IPS DF 4.7 (cell line): ENCODE measurements around the gene DRC7.

Experiments
- DNase-seq: peaks from one replicate; pipeline ENCODE4 v3.0.0-alpha.2; 2013; ENCODE audit warnings: low spot score; ENCODE audit errors: extremely low read depth

Gene DRC7, protein sequence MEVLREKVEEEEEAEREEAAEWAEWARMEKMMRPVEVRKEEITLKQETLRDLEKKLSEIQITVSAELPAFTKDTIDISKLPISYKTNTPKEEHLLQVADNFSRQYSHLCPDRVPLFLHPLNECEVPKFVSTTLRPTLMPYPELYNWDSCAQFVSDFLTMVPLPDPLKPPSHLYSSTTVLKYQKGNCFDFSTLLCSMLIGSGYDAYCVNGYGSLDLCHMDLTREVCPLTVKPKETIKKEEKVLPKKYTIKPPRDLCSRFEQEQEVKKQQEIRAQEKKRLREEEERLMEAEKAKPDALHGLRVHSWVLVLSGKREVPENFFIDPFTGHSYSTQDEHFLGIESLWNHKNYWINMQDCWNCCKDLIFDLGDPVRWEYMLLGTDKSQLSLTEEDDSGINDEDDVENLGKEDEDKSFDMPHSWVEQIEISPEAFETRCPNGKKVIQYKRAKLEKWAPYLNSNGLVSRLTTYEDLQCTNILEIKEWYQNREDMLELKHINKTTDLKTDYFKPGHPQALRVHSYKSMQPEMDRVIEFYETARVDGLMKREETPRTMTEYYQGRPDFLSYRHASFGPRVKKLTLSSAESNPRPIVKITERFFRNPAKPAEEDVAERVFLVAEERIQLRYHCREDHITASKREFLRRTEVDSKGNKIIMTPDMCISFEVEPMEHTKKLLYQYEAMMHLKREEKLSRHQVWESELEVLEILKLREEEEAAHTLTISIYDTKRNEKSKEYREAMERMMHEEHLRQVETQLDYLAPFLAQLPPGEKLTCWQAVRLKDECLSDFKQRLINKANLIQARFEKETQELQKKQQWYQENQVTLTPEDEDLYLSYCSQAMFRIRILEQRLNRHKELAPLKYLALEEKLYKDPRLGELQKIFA

DNA sequence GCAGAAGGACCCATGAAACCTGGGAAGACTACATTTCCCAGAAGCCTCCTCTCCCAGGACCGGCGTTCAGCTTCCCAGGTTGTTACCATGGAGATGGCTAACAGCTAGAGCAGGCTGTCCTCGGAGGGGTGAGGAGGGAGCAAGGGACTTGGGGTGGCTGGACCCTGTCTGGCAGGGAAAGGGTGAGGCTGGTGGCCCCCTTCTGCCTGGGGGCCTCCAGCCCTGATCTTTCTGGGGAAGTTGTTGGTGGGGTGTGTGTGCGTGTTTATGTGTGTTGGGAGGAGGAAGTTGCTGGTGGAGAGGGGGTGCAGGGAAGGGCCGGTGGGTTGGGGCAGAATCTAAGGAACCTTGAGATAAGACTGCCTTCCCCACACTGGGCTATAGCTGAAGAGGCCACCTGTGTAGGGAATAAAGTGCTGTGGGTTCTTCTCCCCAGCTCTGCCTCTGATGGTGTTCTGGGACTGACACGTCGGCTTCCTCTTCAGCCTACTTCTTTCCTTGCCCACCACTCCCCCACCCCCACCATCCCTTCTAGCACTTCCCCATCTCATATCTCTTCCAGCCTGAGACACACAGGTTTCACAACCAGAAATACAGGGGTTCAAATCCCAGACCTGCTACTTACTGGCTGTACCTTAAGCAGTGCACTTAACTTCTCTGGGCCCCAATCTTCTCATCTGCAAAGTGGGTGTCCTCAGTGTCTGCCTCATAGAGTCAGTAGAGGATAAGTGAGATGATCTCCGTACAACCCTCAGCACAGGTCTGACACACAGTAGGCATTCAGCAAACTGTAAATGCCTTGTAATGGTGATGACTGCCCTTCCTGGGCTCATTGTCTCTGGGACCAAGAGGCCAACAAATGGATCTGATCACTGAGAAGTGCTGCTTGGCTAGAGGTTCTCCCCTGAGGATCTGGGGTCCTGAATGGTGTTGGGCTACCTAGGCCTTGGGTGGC is at the start of gene DRC7:
Gene DRC7, plus strand, starts transcription at position 82 of the 955 bp plus-strand sequence. CDS start 3,144 bp downstream, outside the sequence.
- DNase-seq = peak; percentile 36

DNA sequence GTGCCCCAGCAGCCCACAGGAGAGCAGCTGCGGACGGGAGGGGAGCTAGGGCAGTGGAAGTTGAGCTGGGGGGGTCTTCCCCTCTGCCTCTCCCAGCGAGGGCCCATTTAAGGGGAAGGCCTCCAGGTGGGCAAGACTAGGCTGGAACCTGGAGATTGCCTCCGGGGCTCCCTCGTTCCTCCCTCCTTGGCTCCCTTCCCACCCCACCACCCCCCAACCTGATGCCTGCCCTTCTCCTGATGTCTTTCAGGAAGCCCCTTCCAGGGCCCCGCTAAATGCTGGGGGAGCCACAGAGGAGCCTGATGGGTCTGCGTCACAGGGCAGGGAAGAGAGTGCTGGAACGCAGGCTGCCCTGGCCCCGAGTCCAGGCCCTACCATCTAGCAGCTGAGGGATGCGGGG is 49.4 kb upstream of the DRC7 start:
- no peak for DNase-seq

DNA sequence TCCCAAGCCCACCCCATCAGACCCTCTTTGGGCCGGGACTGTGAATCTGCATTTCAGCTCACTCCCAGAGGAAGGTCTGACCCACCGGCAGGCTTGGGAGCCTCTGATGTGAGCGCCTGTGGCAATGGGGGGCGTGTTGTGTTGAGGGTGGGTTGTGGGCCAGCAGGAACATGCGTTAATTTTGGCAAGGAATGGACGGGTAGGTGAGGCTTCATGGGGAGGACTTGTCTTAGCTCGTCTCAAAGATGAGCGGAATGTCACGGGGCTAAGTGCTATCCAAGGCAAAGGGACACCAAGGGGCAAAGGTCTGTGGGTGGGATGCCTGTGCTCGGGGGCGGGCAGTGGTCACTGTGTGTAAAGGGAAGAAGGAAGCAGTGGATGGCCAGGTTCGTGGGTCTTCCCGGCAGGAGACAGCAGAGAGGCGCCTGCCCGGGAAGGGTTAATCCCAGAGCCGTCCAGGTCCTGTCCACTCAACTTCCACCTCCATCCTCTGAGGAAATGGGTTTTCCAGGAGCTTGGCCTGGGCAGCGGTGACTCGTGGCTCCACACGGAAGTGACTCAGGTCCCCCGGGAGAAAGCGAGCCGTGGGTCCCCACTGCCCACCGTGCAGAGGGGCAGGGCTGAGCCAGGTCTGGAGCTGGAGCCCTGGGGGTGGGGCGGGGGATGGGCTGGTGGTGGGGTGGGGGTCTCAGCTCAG is 48.8 kb upstream of the DRC7 start:
- DNase-seq = no peak

DNA sequence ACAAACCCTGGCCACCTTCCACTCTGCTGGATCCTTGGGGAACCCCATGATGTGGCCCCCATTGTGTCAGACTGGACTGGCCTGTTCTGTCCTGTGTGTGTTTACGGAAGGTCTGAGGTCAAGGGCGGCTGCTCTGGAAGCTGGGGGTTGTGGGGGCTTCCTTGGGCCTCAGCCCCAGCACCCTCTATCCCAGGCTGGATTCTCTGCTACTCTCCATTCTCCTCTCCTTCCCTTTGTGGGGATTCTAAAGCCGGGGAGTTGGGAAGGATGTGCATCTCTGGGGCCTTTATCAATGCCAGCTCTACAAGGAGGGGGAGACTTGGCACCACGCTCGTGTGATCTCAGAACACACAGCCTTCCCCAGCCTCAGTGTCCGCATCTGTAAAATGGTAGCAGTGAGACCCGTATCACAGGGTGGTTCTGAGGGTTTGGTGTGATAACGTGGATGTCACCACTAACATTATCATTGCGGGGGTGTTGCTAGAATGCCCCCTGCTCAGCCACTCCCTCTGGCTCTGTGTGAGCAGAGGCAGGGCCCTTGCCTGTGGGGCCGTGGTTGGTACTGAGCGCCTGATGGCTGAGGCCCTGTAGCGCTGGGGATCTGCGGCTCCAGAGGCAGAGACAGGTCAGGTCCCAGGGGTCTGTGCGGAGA is 48.1 kb upstream of the DRC7 start:
- DNase-seq = no peak

DNA sequence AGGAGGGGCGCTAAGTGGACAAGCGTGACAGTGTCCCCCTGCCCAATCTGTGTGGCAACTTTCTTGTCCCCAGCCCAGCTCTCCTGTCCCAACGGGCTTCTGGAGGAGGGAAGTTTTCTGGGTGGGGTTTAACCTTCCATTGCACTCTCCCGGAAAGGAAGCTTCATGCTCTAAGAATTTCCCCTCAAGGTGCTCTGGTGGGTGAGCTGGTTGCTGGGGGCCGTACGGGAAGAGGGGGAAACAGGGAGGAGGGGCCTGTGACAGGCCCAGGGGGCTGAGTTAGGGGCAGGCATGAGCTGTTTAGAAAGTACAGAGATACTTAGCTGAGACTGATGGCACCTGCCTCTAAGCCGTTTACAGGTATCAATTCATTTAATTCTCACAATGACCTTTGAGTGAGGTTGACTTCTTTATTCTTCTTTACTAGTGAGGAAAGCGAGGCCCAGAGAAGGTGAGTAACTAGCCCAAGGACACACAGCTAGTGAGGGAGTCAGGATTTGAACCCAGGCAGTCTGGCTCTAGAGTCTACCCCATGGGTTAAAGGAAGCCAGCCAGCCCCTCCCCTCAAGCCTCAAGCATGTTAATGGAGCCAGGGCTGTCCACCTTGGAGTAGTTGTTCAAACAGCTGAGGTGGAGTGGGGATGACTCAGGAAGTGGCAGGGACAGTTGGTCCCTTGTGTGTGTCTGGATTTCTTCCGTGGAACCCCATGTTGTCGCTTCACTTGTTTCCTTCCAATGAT is 47.3 kb upstream of the DRC7 start:
- no peak for DNase-seq

DNA sequence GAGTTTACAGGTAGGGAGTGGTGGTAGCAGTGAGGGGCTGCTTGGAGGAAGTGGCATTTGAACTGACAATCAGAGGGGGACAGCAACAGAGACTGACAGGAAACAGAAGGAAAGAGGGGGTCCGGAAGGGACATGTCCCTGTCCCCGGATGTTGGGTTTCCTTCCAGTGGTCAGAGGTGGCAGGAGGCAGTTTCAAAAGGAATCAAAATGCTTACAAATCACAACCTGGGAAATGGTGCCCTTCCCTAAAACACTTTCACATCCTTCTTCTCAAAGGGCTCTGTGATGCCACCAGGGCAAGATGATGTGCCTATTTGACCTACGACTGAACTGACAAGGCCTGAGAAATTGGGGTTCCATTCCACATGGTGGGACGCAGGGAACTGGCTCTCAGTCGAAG is 46.5 kb upstream of the DRC7 start:
- DNase-seq = no peak

DNA sequence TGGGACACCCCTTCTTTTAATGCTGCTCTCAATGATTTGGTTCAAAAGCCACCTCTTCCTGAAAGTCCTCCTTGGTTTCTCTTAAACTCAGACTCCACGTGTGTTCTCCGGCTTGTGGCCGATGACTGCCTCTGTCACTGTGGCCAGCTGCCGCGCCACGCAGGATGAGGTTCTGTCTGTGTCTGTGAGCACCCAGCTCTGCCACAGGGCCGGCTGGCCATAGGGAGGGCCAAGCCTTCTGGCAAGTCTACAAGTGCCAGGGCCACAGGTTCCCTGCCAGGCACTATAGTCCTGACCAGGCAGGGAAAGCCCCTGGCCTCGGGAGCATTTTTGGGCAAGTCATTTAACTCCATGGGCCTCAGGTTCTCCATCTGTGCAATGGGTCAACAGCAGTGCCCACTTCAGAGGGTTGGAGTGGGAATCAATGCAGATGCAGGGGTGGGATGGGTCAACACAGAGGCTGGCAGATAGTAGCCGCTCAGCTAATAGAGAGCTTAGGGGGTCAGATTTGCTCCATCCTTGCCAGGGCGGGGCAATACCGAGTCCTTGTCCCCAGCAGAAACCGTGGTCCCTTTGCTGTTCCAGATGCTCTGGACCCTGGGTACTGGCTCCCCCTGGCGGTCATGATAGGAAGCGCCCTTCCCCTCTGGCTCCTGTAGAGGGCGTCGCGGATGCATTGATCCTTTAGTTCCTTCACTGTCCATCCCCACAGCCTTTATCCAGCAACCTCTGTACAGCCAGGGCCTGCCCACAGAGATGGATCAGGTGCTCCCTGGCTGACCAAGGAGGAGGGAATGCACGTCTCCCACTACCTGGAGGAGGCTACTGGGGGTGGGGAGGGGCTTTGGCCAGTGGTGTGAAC is 45.8 kb upstream of the DRC7 start:
- peak; percentile 36 for DNase-seq

DNA sequence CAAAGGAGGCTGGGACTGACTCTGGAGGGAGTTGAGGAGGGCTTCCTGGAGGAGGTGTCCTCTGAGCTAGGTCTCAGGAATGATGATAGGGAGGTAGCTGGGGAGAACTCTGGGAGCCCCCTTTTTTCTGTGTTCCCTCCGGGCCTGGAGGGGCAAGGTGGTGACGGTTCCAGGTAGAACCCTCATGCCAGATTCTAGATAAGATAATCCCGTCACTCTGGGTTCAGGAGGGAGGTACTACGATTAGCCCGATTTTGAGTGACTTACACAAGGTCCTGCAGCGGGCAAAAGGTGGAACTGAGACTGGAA is 45.2 kb upstream of the DRC7 start:
- DNase-seq = no peak

DNA sequence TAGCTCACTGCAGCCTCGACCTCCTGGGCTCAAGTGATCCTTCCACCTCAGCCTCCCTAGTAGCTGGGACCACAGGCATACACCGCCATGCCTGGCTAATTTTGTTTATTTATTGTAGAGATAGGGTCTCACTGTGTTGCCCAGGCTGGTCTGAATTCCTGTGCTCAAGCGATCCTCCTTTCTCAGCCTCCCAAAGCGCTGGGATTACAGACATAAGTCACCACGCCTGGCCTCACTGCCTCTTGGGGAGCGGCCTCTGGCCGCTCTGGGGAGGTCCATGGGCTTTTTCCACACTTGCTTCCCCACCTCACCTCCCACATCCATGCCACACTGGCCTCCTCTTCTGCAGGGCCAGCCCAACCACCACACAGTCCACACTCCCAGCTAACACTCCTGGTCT is 44.8 kb upstream of the DRC7 start:
- DNase-seq = no peak

DNA sequence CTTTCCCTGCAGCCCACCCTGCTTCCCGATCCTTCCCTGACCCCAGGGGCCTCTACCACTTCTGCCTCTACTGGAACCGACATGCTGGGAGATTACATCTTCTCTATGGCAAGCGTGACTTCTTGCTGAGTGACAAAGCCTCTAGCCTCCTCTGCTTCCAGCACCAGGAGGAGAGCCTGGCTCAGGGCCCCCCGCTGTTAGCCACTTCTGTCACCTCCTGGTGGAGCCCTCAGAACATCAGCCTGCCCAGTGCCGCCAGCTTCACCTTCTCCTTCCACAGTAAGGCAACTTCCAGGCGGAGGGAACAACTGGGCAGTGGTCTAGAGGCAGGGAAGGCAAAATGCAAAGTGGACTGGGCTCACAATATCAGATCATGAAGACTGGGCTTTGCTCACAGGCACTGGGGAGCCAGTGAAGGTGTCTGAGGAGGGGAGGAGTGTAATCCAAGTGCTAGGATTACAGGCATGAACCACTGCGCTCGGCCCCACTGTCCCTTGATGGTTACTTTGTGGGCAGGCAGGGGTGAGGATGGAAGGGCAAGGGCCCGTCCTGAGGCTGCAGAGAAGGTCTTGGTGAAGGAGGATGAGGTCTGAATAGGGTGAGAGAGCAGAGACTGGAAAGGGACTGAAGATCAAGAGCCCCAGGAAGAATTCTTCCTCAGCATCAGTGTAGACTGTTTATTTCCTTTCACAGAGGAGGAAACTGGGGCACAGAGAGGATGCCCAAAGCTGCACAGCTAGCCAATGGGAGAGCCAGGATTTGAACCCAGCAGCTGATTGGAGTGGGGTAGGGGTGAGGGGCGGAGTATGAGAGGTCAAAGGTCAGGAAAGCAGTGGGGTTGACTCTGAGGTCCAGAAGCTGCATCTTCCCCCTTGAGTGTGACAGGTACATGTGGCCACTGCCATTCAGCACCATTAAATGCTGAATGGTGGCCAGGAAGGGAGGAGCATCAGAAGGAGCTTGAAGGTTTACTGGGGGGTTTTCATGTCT is 43.0 kb upstream of the DRC7 start:
- DNase-seq = no peak

DNA sequence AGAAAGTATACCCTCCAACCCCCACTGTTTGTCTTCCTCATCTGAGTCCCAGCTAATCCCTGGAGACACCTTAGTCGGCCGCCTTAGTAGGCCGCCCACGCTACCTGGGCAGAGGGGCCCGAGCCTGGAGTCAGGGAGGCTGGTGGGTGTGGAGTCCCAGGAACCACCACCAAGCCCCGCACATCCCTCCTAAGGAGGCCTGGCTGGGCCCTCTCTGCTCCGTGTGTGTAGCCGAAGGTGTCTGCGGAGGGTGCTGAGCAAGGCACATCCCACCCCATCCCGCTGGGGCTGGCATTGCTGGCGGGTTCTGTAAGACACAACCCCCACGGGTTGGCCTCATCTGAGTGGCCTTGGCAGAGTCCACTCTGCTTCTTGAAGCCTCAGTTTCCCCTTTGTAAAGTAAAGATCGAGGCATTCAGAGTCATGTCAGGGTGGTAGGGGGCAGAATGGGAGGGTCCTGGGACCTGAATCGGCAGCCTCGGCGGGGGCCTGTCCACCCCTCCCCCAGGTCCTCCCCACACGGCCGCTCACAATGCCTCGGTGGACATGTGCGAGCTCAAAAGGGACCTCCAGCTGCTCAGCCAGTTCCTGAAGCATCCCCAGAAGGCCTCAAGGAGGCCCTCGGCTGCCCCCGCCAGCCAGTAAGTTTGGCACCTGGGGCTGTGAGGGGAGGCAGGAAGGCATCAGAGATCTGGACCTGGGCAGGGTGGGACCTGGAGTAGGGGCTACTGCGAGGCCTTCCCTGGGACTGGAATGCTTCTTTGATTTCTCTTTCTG is 41.7 kb upstream of the DRC7 start:
- DNase-seq = no peak

DNA sequence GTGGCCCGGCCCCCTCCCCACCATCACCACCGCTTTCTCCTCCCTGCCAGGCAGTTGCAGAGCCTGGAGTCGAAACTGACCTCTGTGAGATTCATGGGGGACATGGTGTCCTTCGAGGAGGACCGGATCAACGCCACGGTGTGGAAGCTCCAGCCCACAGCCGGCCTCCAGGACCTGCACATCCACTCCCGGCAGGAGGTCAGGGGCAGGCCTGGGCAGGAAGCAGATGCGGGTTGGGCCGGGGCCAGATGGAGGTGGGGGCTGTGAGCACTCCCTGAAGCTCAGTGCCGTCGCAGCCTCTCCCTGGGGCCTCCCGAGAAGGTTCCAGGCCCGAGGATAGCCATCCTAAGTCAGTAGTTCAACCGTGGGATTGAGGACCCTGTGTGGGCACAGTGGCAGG is 40.7 kb upstream of the DRC7 start:
- DNase-seq = no peak

DNA sequence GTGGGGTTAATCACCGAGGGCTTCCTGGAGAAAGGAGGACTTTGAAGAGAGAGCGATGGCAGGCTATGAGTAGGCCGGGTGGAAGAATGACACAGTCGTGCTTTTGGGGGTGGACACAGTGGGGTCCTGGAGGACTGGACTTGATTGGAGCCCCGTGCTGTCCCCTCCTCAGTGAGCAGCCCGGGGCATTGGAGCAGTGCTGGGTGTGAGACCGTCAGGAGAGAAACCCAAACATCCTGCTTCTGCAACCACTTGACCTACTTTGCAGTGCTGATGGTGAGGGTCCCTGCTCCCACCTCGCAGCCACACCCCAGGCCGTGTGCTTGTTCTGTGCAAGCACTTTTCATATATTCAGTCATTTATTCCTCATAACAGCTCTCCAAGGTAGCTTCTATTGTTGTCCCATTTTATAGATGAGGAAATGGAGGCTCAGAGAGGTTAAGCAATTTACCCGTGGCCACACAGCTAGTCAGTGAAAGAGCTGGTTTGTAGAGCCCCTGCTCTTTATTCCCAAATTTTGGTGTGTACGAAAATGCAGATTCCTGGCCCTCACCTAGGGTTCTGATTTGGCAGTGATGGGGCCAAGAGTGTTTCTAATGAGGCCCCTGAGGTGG is 38.2 kb upstream of the DRC7 start:
- DNase-seq = no peak

DNA sequence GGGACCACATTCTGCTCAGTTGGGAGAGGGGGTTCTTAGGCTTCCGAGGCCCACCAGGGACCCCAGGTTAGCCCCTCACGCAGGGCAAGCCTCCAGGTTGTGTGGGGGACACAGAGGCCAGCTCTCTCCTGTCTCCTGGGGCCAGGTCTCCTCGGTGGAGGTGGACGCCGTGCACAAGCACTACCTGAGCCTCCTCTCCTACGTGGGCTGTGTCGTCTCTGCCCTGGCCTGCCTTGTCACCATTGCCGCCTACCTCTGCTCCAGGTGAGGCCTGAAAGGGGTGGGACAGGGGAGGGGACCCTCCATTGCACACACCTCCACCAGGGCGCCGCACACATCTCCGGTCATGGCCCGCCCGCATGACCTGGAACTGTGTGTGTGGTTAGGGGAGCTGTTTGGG is 37.4 kb upstream of the DRC7 start:
- DNase-seq = no peak

DNA sequence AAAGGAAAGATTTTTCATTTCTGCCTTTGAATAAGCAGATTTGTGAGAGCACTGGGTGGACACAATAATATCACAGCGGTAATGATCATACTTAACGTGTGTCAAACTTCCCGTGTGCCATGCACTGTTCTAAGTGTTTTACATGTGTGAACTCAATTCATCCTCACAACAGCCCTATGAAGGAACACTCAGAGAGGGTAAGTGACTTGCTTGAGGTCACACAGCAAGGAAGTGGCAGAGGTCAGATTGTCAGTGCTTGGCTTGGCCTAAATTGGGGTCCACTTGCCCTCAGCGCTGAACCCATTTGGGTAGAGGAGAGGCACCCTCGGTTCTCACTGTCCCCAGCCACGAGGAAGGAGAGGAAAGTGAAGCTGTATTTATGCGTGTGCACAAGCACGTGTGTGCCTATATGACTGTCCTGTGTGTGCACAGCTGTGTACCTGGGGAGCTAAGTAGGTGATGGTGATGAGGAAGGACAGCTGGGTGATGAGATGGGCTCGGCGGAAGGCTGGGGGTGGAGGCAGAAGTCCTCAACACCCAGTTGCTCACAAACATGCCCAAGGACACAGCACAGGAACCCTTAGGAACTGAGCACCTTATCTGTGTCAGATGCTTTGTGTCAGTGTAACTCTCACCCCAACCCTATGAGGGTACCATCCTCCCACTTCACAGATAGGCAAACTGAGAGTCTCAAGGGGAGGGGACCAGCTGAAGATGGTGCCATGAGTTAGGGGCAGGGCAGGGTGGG is 36.3 kb upstream of the DRC7 start:
- DNase-seq = no peak
